Ovary (tissue), 3 donors: ENCODE results near the gene EOLA1.

Experiments
- POLR2A ChIP-seq: fragments of 450-650 bp; IDR thresholded peaks from one replicate; pipeline ENCODE4 v1.6.1; 2017; ENCODE audit warnings: antibody characterized with exemption, mild to moderate bottlenecking, moderate library complexity
- TF ChIP-seq, protein P1 (sequence below), 3 donors: fragments of 450-650 bp in 2 of 3; fragments of 200-600 bp in 1 of 3; IDR thresholded peaks; one replicate each; pipeline versions ENCODE4 v1.5.1 to v1.8.0; 2016 to 2022; ENCODE audit warnings: antibody characterized with exemption in 3 of 3, mild to moderate bottlenecking in 1 of 3
- donor health status: DM: no; HTN: no; CAD: no.

DNA sequence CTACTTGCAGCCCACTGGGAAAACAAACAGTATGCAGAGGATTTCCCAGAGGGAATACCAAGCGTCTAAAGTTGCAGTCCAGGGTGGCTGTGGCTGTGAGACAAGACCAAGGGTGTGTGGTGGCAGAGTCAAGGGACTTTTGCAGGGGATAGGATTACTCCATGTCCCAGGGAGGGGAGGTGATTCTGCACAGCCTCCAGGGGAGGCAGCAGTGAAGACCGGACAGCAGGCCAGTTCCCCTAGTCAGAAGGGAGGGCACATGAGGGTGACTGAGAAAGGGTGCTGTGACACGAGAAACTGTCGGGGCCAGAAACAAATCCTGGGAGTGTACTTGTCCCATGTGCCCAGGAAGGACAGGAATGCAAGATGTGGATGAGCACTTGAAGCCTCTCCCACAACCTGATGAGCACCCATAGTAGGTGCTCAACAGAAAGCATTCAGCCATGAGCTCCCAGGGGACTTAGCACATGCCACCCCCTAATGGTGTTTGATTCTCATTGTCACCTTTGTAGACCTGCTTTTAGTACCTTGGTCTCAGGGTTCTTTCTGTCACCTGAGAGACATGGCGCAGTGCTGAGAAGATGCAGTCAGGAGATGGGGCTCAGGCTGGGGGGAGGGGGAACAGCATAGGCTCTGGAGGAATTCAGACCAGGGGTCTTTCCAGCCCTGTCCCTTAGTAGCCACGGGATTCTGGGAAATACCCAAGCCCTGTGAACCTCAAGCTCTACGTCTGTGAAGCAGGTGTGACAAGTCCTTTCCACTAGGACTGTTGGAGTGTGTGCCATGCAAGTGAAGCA lies 27.0 kb downstream of the EOLA1 start:
- TF ChIP-seq POLR2A = no peak
- TF ChIP-seq, protein P1, sequence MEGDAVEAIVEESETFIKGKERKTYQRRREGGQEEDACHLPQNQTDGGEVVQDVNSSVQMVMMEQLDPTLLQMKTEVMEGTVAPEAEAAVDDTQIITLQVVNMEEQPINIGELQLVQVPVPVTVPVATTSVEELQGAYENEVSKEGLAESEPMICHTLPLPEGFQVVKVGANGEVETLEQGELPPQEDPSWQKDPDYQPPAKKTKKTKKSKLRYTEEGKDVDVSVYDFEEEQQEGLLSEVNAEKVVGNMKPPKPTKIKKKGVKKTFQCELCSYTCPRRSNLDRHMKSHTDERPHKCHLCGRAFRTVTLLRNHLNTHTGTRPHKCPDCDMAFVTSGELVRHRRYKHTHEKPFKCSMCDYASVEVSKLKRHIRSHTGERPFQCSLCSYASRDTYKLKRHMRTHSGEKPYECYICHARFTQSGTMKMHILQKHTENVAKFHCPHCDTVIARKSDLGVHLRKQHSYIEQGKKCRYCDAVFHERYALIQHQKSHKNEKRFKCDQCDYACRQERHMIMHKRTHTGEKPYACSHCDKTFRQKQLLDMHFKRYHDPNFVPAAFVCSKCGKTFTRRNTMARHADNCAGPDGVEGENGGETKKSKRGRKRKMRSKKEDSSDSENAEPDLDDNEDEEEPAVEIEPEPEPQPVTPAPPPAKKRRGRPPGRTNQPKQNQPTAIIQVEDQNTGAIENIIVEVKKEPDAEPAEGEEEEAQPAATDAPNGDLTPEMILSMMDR (IDR thresholded peaks at IDR 0.05) = no peak
